ENCODE data around the gene CISH.

The CISH gene

DNA sequence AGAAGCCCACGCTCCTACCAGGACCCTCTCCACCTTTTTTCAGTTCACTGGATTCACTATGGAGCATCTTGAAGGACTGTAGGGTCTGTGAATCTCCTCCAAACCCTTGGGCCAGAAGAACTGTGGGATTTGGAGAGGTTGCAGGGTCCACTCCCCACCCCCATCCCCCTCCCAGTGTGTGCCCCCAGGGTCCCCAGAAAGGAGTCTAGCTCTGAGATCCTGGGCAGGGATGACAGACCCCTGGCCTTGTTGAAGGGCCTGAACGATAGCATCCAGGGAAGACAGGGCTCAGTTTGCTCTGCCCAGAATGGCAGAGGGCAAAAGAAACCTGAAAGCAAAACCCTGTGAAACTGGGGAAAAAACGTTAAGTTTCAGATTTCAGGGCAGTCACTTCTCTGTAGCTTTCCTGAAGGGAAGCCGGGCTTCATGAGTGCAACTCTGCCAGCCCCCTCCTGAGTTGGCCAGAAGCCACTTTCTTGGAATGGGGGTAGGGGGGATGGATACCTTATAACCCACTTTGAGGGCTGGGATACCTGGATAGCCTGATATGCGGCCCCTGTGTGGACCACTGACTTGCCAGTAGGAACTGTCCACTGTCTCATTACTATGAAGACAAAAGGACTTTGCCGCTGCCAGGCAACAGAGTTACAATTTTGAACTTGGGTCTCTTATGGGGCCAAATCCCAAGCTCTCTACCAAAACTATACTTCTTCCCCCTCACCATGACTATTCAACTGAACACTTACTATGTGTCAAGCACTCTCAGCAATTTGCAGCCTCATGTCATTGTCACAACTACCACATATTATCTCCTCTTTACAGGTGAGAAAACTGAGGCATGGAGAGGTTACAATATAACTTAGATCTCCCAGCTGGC lies 1.6 kb upstream of the CISH start:
- DNase-seq (ENCODE audit: low spot score): no peak

DNA sequence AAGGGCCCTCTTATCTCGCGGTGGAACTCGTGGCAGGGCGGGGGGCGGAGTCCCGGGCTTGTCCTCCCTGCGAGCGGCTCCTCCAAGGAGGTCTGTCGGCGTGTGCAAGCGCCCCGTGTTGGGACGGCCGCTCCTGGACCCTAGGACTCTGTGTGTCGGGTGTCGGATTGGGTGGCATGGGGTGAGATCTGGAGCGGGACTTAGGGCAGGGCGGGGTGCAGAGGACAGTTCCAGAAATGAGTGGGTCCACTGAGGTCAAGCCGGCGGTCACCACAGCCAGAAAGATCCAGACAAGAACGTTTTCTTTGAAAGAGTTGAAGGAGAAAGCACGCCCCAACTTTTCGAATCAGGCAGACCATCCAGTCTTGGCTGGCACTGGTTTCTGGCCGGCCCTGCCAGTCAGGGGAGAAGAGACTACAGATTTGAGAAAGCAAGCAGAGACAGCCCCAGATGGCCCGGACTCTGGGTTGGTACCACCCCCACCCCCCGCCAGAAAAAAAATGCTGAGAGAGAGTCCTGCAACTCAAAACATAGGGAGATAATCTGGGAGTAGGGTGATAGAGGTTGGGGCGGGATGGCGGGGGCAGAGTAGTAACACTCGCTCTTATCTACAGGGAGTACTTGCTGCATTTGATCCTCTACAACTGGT lies 784 bp upstream of the CISH start:
- no peak for DNase-seq (ENCODE audit: low spot score)

DNA sequence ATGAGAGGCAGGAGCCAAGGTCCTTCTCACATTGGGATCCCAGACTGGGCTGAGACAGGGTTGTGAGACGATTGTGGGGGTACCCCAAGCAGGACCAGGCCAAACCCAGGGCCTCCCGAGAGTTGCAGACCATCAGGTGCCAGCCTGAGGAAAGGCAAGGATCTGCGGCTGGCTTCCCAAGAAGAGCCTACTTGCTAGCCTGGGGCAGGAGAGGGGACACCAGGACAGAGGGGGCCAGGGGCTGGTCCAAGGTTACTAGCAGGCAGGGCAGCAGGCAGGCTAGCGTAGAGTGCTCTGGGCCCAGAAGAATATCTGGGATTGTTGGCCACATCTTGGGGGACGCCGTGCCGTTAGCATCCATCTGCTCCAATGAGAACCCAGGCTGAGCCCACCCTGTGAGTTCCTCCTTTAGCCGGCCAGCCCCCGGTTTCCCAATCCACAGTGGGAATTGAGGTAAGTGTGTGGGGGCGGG lies 546 bp downstream of the CISH start:
- DNase-seq (ENCODE audit: low spot score): no peak

DNA sequence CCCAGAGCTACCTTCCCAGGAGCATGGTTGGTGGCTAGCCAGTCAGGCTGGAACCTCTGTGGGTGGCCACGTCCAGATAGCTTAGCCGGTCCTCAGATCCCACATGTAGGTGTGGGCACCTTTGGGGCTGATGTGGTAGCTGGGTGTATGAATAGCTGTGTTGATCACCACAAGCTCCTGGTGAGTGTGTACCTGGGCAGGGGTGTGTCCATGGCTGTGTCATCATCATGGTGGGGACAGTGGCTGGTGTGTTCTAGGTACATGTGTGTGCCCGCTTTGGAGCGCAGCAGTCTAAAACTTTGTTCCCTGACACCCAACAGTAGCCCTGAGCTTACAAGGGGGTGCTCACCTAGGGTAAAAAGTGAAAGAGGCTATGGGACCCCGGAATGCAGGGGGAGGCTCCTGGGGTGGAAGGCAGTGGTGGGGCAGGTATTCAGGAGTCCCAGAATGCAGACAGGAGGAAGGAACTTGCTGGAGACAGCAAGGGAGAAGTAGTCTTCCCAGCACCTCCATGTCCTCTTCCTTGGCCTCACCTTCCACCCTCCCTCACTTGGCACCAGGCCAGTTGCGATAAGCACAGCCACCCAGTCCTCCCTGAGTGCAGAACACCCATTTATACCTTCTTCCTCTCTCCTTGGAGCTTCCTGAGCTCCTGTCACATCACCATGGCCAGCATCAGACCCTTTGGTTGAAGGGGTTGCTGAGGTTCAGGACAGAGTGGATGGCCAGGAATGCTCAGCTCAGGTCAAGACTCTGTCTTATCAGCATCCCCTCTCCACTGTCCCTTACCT lies 1.2 kb downstream of the CISH start:
- no peak for DNase-seq (ENCODE audit: low spot score)

DNA sequence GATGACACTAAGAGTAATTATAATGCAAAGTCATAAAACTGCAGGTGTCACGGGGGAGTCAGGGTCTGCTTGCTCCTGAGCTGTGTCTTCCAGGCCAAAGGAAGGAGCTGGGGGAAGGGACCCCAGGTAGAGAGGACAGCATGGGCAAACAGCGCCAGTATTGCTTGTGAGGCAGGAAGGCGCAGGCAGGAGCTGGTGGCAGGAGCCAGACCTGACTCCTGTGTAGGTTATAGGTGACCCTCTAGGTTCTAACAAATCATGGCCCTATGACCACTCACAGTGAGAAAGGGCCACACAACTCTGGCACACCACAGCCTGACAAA lies 1.9 kb downstream of the CISH start:
- no peak for DNase-seq (ENCODE audit: low spot score)

DNA sequence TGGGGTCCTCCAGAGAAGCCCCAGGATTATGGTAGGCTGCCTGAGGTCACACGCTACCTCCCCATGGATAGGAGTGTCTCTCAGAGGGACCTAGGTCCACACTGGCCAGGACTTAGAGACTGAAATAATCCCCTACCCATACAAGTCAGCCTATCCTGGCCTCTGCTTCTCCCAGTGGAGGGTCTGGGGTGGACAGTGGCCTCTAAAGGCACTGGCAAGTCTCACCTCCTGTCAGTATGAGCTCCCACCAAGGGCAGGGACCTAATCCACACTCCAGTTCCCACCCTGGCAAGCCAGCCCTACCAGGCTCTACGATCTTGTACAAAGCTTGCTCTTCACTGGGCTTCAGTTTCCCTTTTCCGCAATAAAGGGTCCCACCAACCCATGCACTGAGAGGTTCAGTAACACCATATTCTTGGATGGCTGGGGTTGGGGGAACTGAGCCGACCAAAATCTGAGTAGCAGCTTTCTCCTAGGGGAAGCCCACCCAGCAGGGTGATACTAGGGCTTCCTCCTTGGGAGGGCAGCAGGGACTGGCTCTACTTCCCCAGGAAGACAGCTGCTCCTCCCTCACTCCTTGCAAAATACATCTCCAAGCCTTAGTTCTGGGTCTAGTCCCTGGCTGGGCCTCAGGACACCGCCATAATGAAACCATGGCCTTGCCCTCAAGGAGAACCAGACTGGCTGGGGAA lies 2.4 kb downstream of the CISH start:
- no peak for DNase-seq (ENCODE audit: low spot score)

GRCh38 chr3:50608278-50608677 lies 3.3 kb downstream of the CISH start:
- no peak for DNase-seq (ENCODE audit: low spot score)

- no peak for DNase-seq (ENCODE audit: low spot score)
Measured at GRCh38 chr3:50607271-50608091, 4.1 kb downstream of the CISH start.

DNA sequence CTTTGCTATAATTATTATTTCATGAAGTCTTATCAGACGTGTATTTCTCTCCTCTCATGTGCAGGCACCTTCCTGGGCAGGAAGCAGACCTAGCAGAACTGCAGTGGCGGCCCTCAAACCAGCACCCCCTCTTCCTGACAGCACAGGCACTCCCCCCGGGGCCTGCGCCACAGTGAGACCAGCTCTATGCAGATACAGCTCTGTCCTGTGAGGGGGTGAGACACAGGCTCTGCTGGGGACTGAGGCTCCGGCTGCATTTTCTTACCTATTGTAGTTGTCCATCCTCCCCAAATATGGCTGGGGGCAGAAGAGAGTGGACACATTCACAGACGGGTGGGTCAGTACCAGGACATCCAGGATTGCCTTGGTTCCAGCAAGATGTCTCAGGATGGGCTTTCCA lies 5.0 kb downstream of the CISH start:
- DNase-seq (ENCODE audit: low spot score): no peak

- DNase-seq (ENCODE audit: low spot score): no peak
Measured at GRCh38 chr3:50605901-50606326, 5.7 kb downstream of the CISH start.

DNA sequence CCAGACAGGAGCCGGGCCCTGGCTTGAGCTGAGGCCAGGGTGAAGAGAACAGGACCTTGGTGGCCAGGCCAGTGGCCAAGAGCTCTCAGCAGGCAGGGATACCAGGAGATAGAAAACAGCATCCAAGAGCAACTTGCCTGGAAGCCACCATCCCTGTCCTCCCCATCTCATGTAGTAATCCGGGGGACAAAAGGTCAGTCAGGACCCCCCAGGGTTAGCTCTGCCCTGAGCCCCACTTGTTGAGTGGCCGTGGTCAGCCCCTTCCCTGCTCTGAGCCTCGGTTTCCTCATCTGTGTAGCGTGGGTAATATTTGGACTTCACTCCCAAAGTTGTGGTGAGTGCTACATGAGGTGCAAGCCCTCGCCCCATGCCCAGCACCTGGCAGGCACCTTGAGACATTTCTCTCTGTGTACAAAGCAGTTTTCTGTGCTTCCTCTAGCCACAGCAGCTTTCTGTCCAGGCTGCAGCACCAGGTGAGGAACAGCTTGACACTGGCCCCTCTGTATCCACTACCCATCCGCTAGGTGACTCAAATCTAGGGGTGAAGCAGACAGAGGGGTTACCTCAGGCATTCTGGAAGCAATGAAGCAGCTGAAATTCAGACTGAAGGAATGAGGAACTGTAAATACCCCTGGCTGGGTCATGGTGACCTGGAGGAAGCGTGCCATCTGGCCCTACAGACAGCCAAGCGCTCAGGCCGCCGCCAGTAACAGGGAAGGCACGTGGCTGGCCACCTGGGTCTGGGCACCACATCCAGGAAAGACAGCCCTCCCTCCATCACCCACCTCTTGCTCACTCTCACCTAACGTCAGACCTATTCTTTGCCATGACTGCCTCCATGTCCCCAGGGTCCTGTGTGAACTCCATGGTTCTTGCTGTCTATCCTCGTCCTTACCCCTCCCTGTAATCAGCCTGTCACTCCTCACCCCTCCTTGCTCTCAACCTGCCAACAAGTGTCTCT lies 6.7 kb downstream of the CISH start:
- no peak for DNase-seq (ENCODE audit: low spot score)

GRCh38 chr3:50604110-50604621 lies 7.4 kb downstream of the CISH start:
- no peak for DNase-seq (ENCODE audit: low spot score)

- no peak for DNase-seq (ENCODE audit: low spot score)
Measured at GRCh38 chr3:50603261-50604109, 8.1 kb downstream of the CISH start.

DNA sequence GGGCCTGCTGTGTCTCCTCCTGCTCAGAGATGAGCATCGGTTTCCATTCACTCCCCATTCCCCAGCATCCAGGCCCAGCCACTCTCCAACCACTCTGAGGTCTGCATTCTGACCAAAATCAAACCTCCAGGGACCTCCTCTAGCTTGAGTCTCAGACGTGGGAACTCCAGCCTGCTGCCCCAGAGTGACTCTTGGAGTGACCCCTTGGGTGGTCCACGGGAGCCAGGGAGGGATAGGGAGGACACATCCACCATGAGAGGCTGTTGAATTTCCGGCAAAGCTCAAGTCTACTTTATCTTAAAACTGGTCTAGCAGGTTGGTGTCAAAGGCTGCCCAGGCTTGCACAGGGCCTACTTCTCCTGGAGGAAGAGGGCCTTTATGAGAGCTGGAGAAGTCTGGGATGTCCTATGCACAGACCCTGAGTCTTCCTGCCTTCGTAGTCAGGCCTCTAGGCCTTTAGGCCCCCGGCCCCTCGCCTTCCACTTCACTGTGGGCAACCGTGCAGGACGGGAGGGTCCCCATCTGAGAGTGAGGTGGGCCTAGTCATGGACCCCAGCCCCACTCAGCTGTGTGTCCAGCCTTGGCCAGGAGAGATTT lies 8.9 kb downstream of the CISH start:
- DNase-seq (ENCODE audit: low spot score): no peak

DNA sequence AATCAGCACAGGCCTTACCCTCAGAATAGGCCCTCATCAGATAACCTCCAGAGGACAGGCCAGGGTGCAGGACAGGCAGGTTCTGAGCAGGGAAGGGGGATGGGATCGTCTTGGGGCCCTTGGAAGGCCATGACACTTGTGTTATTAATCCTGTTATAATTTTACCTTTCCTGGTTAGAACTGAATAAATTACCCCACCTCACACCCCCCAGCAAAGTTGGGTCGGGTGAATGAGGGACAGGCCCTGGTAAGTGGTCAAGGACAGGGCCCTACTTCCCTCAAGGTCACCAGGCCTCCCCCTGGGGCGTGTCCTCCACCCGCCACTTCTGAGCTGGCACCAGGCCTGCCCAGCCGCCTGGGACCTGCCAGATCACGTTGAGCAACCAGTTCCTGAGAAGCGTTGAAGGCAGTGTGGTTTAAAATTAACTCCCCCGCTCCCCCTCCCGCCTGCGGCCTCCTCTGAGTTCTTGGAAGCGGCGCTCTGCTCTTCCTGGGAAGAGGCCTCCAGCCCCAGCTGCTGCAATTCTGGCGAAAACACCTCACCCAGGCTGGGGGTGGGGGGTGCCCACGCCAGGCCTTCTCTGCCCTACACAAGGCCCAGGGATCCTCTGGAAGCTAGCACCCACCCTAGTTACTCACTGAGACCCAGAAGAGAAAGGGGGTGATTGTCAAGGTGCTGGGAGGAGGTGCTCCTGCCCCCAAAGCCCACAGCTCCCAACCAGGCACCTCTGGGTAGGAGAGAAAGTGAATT lies 10.6 kb downstream of the CISH start:
- peak; percentile 54 for DNase-seq (ENCODE audit: low spot score)

GRCh38 chr3:50600141-50600753 lies 11.3 kb downstream of the CISH start:
- no peak for DNase-seq (ENCODE audit: low spot score)

- no peak for DNase-seq (ENCODE audit: low spot score)
Measured at GRCh38 chr3:50599716-50600118, 11.9 kb downstream of the CISH start.

Data from SK-N-DZ (cell line).